ENCODE measurements around the gene SLAMF7. TPM values are rescaled to one million over a fixed set of nuclear protein-coding genes. Genes with fewer than 3 reads are reported as not detected.
"Not testable (repeated sequence)": the region's sequence is repeated elsewhere in the genome, so short reads cannot be mapped to it uniquely, and the experiment has no call there.

The SLAMF7 gene
- total RNA-seq, 2 experiments from 2014 or later: 88.5 to 102 TPM

- H3K27ac Mint-ChIP-seq: peak overlapping the region; percentile 1
- peaks cover 62% of the 10 kb centered on the region for H3K4me1 Mint-ChIP-seq (ENCODE audit: low read depth)
- DNase-seq (no peak), ATAC-seq (no peak)
- ChIA-PET POLR2A (no interaction called here), CTCF (interaction anchor here (0.9 to 12.4 kb wide), 7 partner anchors 7 to 233 kb away, joined by 3 to 439 read pairs (median 147); partner anchors contain the start of genes CD48 and ITLN2)
- H3K9me3 Mint-ChIP-seq (ENCODE audit: insufficient read depth): no peaks in the 10 kb centered on the region
- H3K4me3 Mint-ChIP-seq: no peak overlapping the region
- no peaks in the 10 kb centered on the region for H3K27me3 Mint-ChIP-seq (ENCODE audit: low read depth)
- peaks cover 3% of the 10 kb centered on the region for H3K36me3 Mint-ChIP-seq (ENCODE audit: low read depth)
Measured at GRCh38 chr1:160720356-160721085, 18.5 kb upstream of the SLAMF7 start.

- Mint-ChIP-seq H3K4me3 (no peak overlapping the region), H3K27ac (no peak overlapping the region), H3K27me3 (ENCODE audit: low read depth) (no peaks in the 10 kb centered on the region), H3K4me1 (ENCODE audit: low read depth) (peaks cover 52% of the 10 kb centered on the region), H3K36me3 (ENCODE audit: low read depth) (peaks cover 3% of the 10 kb centered on the region), H3K9me3 (ENCODE audit: insufficient read depth) (no peaks in the 10 kb centered on the region)
- CTCF ChIA-PET: interaction anchor here (1.0 to 12.4 kb wide), 11 partner anchors 8 to 232 kb away, joined by 3 to 439 read pairs (median 52); partner anchors contain the start of genes CD48, ITLN2 and LY9
- ATAC-seq (no peak), DNase-seq (no peak)
- POLR2A ChIA-PET: no interaction called here
Measured at GRCh38 chr1:160721473-160721872, 17.6 kb upstream of the SLAMF7 start.

- DNase-seq (peak; percentile 60), ATAC-seq (peak; percentile 62)
- H3K27me3 Mint-ChIP-seq (ENCODE audit: low read depth): no peaks in the 10 kb centered on the region
- peak overlapping the region; percentile 44 for H3K4me3 Mint-ChIP-seq
- peaks cover 3% of the 10 kb centered on the region for H3K36me3 Mint-ChIP-seq (ENCODE audit: low read depth)
- no peaks in the 10 kb centered on the region for H3K9me3 Mint-ChIP-seq (ENCODE audit: insufficient read depth)
- H3K27ac Mint-ChIP-seq: peak overlapping the region; percentile 78
- ChIA-PET POLR2A (interaction anchor here (1.0 to 5.0 kb wide), 5 partner anchors 10 to 45 kb away, joined by 3 to 44 read pairs (median 5); partner anchors contain the start of gene CD48), CTCF (interaction anchor here (0.7 to 12.4 kb wide), 26 partner anchors 9 to 231 kb away, joined by 3 to 439 read pairs (median 8); partner anchors contain the start of genes CD244, CD48, ITLN2 and LY9)
- peaks cover 40% of the 10 kb centered on the region for H3K4me1 Mint-ChIP-seq (ENCODE audit: low read depth)
Measured at GRCh38 chr1:160722726-160723125, 16.3 kb upstream of the SLAMF7 start.

- CTCF ChIA-PET: interaction anchor here (0.6 to 12.4 kb wide), 30 partner anchors 10 to 374 kb away, joined by 3 to 439 read pairs (median 6); partner anchors contain the start of genes CD244, CD48, ITLN2 and LY9
- peaks cover 3% of the 10 kb centered on the region for H3K36me3 Mint-ChIP-seq (ENCODE audit: low read depth)
- H3K4me1 Mint-ChIP-seq (ENCODE audit: low read depth): peaks cover 38% of the 10 kb centered on the region
- no peaks in the 10 kb centered on the region for H3K9me3 Mint-ChIP-seq (ENCODE audit: insufficient read depth)
- peak overlapping the region; percentile 78 for H3K27ac Mint-ChIP-seq
- no peak overlapping the region for H3K4me3 Mint-ChIP-seq
- POLR2A ChIA-PET: interaction anchor here (0.7 to 5.0 kb wide), 6 partner anchors 11 to 45 kb away, joined by 3 to 44 read pairs (median 4); partner anchors contain the start of gene CD48
- H3K27me3 Mint-ChIP-seq (ENCODE audit: low read depth): no peaks in the 10 kb centered on the region
- no peak for DNase-seq
- ATAC-seq: no peak
Measured at GRCh38 chr1:160723332-160723731, 15.7 kb upstream of the SLAMF7 start.

GRCh38 chr1:160724465-160725242, 14.4 kb upstream of the SLAMF7 start:
- H3K4me3 Mint-ChIP-seq: no peak overlapping the region
- peak overlapping the region; percentile 40 for H3K27ac Mint-ChIP-seq

GRCh38 chr1:160726114-160726497, 12.9 kb upstream of the SLAMF7 start:
- ChIA-PET POLR2A (interaction anchor here (0.8 to 5.0 kb wide), 6 partner anchors 14 to 226 kb away, joined by 3 to 44 read pairs (median 8); partner anchors contain the start of gene CD48), CTCF (interaction anchor here (1.0 to 12.4 kb wide), 24 partner anchors 13 to 371 kb away, joined by 3 to 439 read pairs (median 34); partner anchors contain the start of genes CD48, ITLN2, LY9 and SLAMF7)
- H3K27me3 Mint-ChIP-seq (ENCODE audit: low read depth): no peaks in the 10 kb centered on the region
- ATAC-seq (no peak), DNase-seq (no peak)
- no peaks in the 10 kb centered on the region for H3K9me3 Mint-ChIP-seq (ENCODE audit: insufficient read depth)
- no peak overlapping the region for H3K4me3 Mint-ChIP-seq
- no peak overlapping the region for H3K27ac Mint-ChIP-seq
- H3K36me3 Mint-ChIP-seq (ENCODE audit: low read depth): no peaks in the 10 kb centered on the region
- peaks cover 22% of the 10 kb centered on the region for H3K4me1 Mint-ChIP-seq (ENCODE audit: low read depth)

More at GRCh38 chr1:160724465-160725242, 14.4 kb upstream of the SLAMF7 start:
- peak; percentile 47 for DNase-seq
- POLR2A ChIA-PET: interaction anchor here (0.6 to 5.0 kb wide), 9 partner anchors 12 to 227 kb away, joined by 3 to 44 read pairs (median 4); partner anchors contain the start of genes CD48 and LY9
- Mint-ChIP-seq H3K4me1 (ENCODE audit: low read depth) (peaks cover 35% of the 10 kb centered on the region), H3K36me3 (ENCODE audit: low read depth) (peaks cover 3% of the 10 kb centered on the region), H3K9me3 (ENCODE audit: insufficient read depth) (no peaks in the 10 kb centered on the region), H3K27me3 (ENCODE audit: low read depth) (no peaks in the 10 kb centered on the region)
- CTCF ChIA-PET: interaction anchor here (0.6 to 12.4 kb wide), 31 partner anchors 9 to 372 kb away, joined by 3 to 439 read pairs (median 10); partner anchors contain the start of genes CD48, ITLN2, LY9 and SLAMF7
- peak; percentile 23 for ATAC-seq

- no peak overlapping the region for H3K27ac Mint-ChIP-seq
- peaks cover 25% of the 10 kb centered on the region for H3K4me1 Mint-ChIP-seq (ENCODE audit: low read depth)
- no peak overlapping the region for H3K4me3 Mint-ChIP-seq
- ATAC-seq (peak; percentile 80), DNase-seq (peak; percentile 82)
- H3K9me3 Mint-ChIP-seq (ENCODE audit: insufficient read depth): no peaks in the 10 kb centered on the region
- CTCF ChIA-PET: interaction anchor here (0.7 to 12.4 kb wide), 41 partner anchors 10 to 406 kb away, joined by 3 to 439 read pairs (median 6); partner anchors contain the start of genes CD244, CD48, ITLN1 and ITLN2
- H3K36me3 Mint-ChIP-seq (ENCODE audit: low read depth): peaks cover 3% of the 10 kb centered on the region
- POLR2A ChIA-PET: interaction anchor here (0.8 to 5.0 kb wide), 5 partner anchors 14 to 51 kb away, joined by 3 to 44 read pairs (median 12); partner anchors contain the start of gene CD48
- no peaks in the 10 kb centered on the region for H3K27me3 Mint-ChIP-seq (ENCODE audit: low read depth)
Measured at GRCh38 chr1:160726498-160727315, 12.3 kb upstream of the SLAMF7 start.

GRCh38 chr1:160727316-160727640, 11.8 kb upstream of the SLAMF7 start:
- POLR2A ChIA-PET: interaction anchor here (3.7 to 5.0 kb wide), 3 partner anchors 15 to 41 kb away, joined by 12 to 44 read pairs (median 13); partner anchors contain the start of gene CD48
- no peak for ATAC-seq

GRCh38 chr1:160731564-160731963, 7.5 kb upstream of the SLAMF7 start:
- not testable (repeated sequence) for ATAC-seq; DNase-seq; H3K27me3 Mint-ChIP-seq (ENCODE audit: low read depth); H3K27ac Mint-ChIP-seq; H3K4me3 Mint-ChIP-seq
- ChIA-PET POLR2A (interaction anchor here (1.3 kb wide), 1 partner anchor 13 kb away, joined by 3 read pairs; no protein-coding TSS in a partner anchor), CTCF (interaction anchor here (2.9 kb wide), 1 partner anchor 37 kb away, joined by 38 read pairs; no protein-coding TSS in a partner anchor)
- peaks cover 20% of the 10 kb centered on the region for H3K9me3 Mint-ChIP-seq (ENCODE audit: insufficient read depth)
- peaks cover 37% of the 10 kb centered on the region for H3K4me1 Mint-ChIP-seq (ENCODE audit: low read depth)
- peaks cover 46% of the 10 kb centered on the region for H3K36me3 Mint-ChIP-seq (ENCODE audit: low read depth)

More at GRCh38 chr1:160727316-160727640, 11.8 kb upstream of the SLAMF7 start:
- peaks cover 27% of the 10 kb centered on the region for H3K4me1 Mint-ChIP-seq (ENCODE audit: low read depth)
- H3K36me3 Mint-ChIP-seq (ENCODE audit: low read depth): peaks cover 8% of the 10 kb centered on the region
- CTCF ChIA-PET: interaction anchor here (0.7 to 12.4 kb wide), 37 partner anchors 9 to 406 kb away, joined by 3 to 439 read pairs (median 6); partner anchors contain the start of genes CD244, CD48, ITLN1 and ITLN2
- H3K27me3 Mint-ChIP-seq (ENCODE audit: low read depth): no peaks in the 10 kb centered on the region
- no peaks in the 10 kb centered on the region for H3K9me3 Mint-ChIP-seq (ENCODE audit: insufficient read depth)
- no peak overlapping the region for H3K27ac Mint-ChIP-seq
- H3K4me3 Mint-ChIP-seq: no peak overlapping the region
- DNase-seq: no peak

- peaks cover 50% of the 10 kb centered on the region for H3K36me3 Mint-ChIP-seq (ENCODE audit: low read depth)
- POLR2A ChIA-PET: interaction anchor here (1.4 kb wide), 1 partner anchor 9 kb away, joined by 4 read pairs; no protein-coding TSS in a partner anchor
- H3K4me3 Mint-ChIP-seq: no peak overlapping the region
- peaks cover 24% of the 10 kb centered on the region for H3K9me3 Mint-ChIP-seq (ENCODE audit: insufficient read depth)
- DNase-seq: no peak
- CTCF ChIA-PET: interaction anchor here (2.9 kb wide), 1 partner anchor 37 kb away, joined by 38 read pairs; no protein-coding TSS in a partner anchor
- ATAC-seq: no peak
- H3K27ac Mint-ChIP-seq: no peak overlapping the region
- peaks cover 39% of the 10 kb centered on the region for H3K4me1 Mint-ChIP-seq (ENCODE audit: low read depth)
- no peaks in the 10 kb centered on the region for H3K27me3 Mint-ChIP-seq (ENCODE audit: low read depth)
Measured at GRCh38 chr1:160731990-160732389, 7.1 kb upstream of the SLAMF7 start.

All from activated CD8-positive, alpha-beta T cell treated with anti-CD3 and anti-CD28 coated beads, Interleukin-2, amount 10 ng/mL, durations not matched to agents 7 days and 5 days (primary cell).